GM19193 (cell line): ENCODE data around the gene WIPI1.

Experiments used
- POLR2A ChIP-seq: IDR thresholded peaks from 4 replicates; pipeline ENCODE4 v1.6.1; 2011; ENCODE audit not compliant: insufficient read depth, insufficient read length; ENCODE audit errors: extremely low read depth

Gene WIPI1

GRCh38 chr17:68433911-68434508 lies 23.3 kb downstream of the WIPI1 start:
- no peak for TF ChIP-seq POLR2A

- no peak for TF ChIP-seq POLR2A
Observed at GRCh38 chr17:68433211-68433610, 24.1 kb downstream of the WIPI1 start.

- TF ChIP-seq POLR2A: no peak
Observed at GRCh38 chr17:68432086-68432864, 25.0 kb downstream of the WIPI1 start.

GRCh38 chr17:68431661-68432071 lies 25.6 kb downstream of the WIPI1 start:
- TF ChIP-seq POLR2A: no peak

GRCh38 chr17:68431045-68431608 lies 26.2 kb downstream of the WIPI1 start:
- TF ChIP-seq POLR2A: no peak

GRCh38 chr17:68429881-68430280 lies 27.4 kb downstream of the WIPI1 start:
- TF ChIP-seq POLR2A: no peak

GRCh38 chr17:68428498-68429172 lies 28.7 kb downstream of the WIPI1 start:
- TF ChIP-seq POLR2A: no peak

GRCh38 chr17:68427575-68427974 lies 29.7 kb downstream of the WIPI1 start:
- TF ChIP-seq POLR2A: no peak

GRCh38 chr17:68425979-68426378 lies 31.3 kb downstream of the WIPI1 start:
- no peak for TF ChIP-seq POLR2A

GRCh38 chr17:68424861-68425260 lies 32.4 kb downstream of the WIPI1 start:
- TF ChIP-seq POLR2A: no peak

- no peak for TF ChIP-seq POLR2A
Observed at GRCh38 chr17:68424203-68424602, 33.1 kb downstream of the WIPI1 start.

GRCh38 chr17:68423251-68423650 lies 34.0 kb downstream of the WIPI1 start:
- TF ChIP-seq POLR2A: no peak

GRCh38 chr17:68422821-68423220 lies 34.5 kb downstream of the WIPI1 start:
- no peak for TF ChIP-seq POLR2A

- no peak for TF ChIP-seq POLR2A
Observed at GRCh38 chr17:68421486-68421885, 35.8 kb downstream of the WIPI1 start.

GRCh38 chr17:68420065-68420464 lies 37.2 kb downstream of the WIPI1 start:
- no peak for TF ChIP-seq POLR2A
